Natural killer cell (primary cell): ENCODE measurements around the gene ARID2. TPM values are rescaled to one million over a fixed set of nuclear protein-coding genes. Genes with fewer than 3 reads are reported as not detected.

Source experiments
- ATAC-seq, 3 donors: fragments of 150-1000 bp in 2 of 3; fragments of 200-7000 bp in 1 of 3; cut with Tn5 transposase; 1 replicate in 1 of 3; 2 replicates in 2 of 3; pipeline ENCODE4 v1.10.0; 2021; ENCODE audit warnings: mild to moderate bottlenecking in 2 of 3, moderate library complexity in 2 of 3
- DNase-seq, 2 donors: peaks; one replicate each; pipeline versions ENCODE4 v3.0.0 to v3.0.0-alpha.2; 2013 to 2021; ENCODE audit warnings: mixed read lengths in 1 of 2
- H3K27ac ChIP-seq: one replicate; pipeline ENCODE4 v1.5.1; 2013; ENCODE audit warnings: mild to moderate bottlenecking, low read length
- H3K27me3 ChIP-seq: one replicate; pipeline ENCODE4 v1.6.1; 2013; ENCODE audit warnings: low read length; ENCODE audit not compliant: control insufficient read depth, insufficient read depth
- H3K36me3 ChIP-seq: one replicate; pipeline ENCODE4 v1.6.1; 2013; ENCODE audit warnings: low read length; ENCODE audit not compliant: control insufficient read depth, insufficient read depth
- H3K4me1 ChIP-seq: one replicate; pipeline ENCODE4 v1.6.1; 2013; ENCODE audit warnings: low read length; ENCODE audit not compliant: control insufficient read depth, insufficient read depth
- H3K4me3 ChIP-seq: one replicate; pipeline ENCODE4 v1.5.1; 2013; ENCODE audit warnings: low read length
- H3K9me3 ChIP-seq: one replicate; pipeline ENCODE4 v1.6.1; 2013; ENCODE audit warnings: low read length; ENCODE audit not compliant: control insufficient read depth, insufficient read depth
- H3K27ac Mint-ChIP-seq, 2 donors: one replicate each; pipeline ENCODE4 v1.8.0; 2022; ENCODE audit warnings: mild to moderate bottlenecking in 2 of 2, mixed read lengths in 2 of 2, moderate library complexity in 1 of 2
- H3K27me3 Mint-ChIP-seq, 2 donors: one replicate each; pipeline ENCODE4 v1.8.0; 2022; ENCODE audit warnings: low read depth in 2 of 2, mixed read lengths in 2 of 2
- H3K36me3 Mint-ChIP-seq: one replicate; pipeline ENCODE4 v1.8.0; 2022; ENCODE audit warnings: mixed read lengths
- H3K4me1 Mint-ChIP-seq, 2 donors: one replicate each; pipeline ENCODE4 v1.8.0; 2022; ENCODE audit warnings: mixed read lengths in 2 of 2
- H3K4me3 Mint-ChIP-seq: one replicate; pipeline ENCODE4 v1.8.0; 2022; ENCODE audit warnings: mild to moderate bottlenecking, moderate library complexity, mixed read lengths
- H3K9me3 Mint-ChIP-seq, 2 donors: one replicate each; pipeline ENCODE4 v1.8.0; 2022; ENCODE audit warnings: mixed read lengths in 2 of 2
- WGBS: methylation state at CpG from one replicate; pipeline ENCODE4 v1.1.7; 2013; ENCODE audit warnings: missing lambda C conversion rate; ENCODE audit not compliant: insufficient coverage; 5-methylcytosine and 5-hydroxymethylcytosine counted together
- intact Hi-C: fragments of 100-400 bp; cut with micrococcal nuclease; formaldehyde crosslinking; loops from one replicate; pipeline ENCODE4 v1.14.2; 2022
- total RNA-seq, 4 donors: library from RNA; stranded (reverse); fragments of 120-200 nt in 1 of 4; gene quantifications; one replicate each; pipeline versions ENCODE4 v1.2.3 to v1.2.4, GENCODE V29; 2013 to 2022
- TF ChIP-seq, protein P1 (sequence below): fragments of 200-600 bp; IDR thresholded peaks from one replicate; pipeline ENCODE4 v1.8.0; 2022; ENCODE audit warnings: antibody characterized with exemption

ARID2 gene
- total RNA-seq, 3 donors from 2014 or later (not counting 1 experiment from before 2014, with no cell fraction given): 75.2 to 95.7 (median 79.8) TPM

DNA sequence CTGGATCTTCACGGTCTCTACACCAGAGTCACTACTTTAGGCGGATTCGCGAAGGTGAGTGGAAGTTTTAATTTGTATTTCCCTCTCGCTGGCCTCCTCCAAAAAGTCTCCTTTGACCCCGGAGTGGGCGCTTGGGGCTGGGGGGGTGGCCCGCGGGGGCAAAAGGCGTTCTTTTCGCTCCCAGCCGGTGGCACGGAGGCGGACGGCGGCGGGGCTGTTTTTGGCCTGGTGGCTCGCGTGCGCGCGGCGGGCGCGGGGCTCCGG lies 510 bp downstream of the ARID2 start:
- Histone ChIP-seq H3K27me3 (no peaks in the 10 kb centered on the region), H3K36me3 (peaks cover 1% of the 10 kb centered on the region), H3K4me3 (peak overlapping the region; percentile 79), H3K4me1 (peaks cover 10% of the 10 kb centered on the region), H3K9me3 (no peaks in the 10 kb centered on the region), H3K27ac (peak overlapping the region; percentile 96)
- Mint-ChIP-seq H3K4me1 (peaks cover 53 to 66% of the 10 kb centered on the region in 2 donors), H3K27me3 (no peaks in the 10 kb centered on the region), H3K4me3 (peak overlapping the region; percentile 100), H3K36me3 (peaks cover 6% of the 10 kb centered on the region), H3K27ac (peak overlapping the region; percentile 100), H3K9me3 (no peaks in the 10 kb centered on the region)
- intact Hi-C loops: no loop called here
- DNase-seq (peak in 1 of 2 donors; percentile 59), ATAC-seq (no peak)
- TF ChIP-seq, protein P1, sequence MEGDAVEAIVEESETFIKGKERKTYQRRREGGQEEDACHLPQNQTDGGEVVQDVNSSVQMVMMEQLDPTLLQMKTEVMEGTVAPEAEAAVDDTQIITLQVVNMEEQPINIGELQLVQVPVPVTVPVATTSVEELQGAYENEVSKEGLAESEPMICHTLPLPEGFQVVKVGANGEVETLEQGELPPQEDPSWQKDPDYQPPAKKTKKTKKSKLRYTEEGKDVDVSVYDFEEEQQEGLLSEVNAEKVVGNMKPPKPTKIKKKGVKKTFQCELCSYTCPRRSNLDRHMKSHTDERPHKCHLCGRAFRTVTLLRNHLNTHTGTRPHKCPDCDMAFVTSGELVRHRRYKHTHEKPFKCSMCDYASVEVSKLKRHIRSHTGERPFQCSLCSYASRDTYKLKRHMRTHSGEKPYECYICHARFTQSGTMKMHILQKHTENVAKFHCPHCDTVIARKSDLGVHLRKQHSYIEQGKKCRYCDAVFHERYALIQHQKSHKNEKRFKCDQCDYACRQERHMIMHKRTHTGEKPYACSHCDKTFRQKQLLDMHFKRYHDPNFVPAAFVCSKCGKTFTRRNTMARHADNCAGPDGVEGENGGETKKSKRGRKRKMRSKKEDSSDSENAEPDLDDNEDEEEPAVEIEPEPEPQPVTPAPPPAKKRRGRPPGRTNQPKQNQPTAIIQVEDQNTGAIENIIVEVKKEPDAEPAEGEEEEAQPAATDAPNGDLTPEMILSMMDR: no peak
- 0% methylated on average over 26 of the region's 26 CpGs for WGBS

GRCh38 chr12:45730348-45731189 lies 1.1 kb downstream of the ARID2 start:
- peak overlapping the region; percentile 100 for H3K27ac Mint-ChIP-seq

GRCh38 chr12:45731190-45731775 lies 1.8 kb downstream of the ARID2 start:
- intact Hi-C loops: no loop called here

More at GRCh38 chr12:45730348-45731189, 1.1 kb downstream of the ARID2 start:
- H3K36me3 Mint-ChIP-seq: peaks cover 6% of the 10 kb centered on the region
- peaks cover 7% of the 10 kb centered on the region for H3K4me1 ChIP-seq
- no peaks in the 10 kb centered on the region for H3K9me3 ChIP-seq
- peak; percentile 61 to 79 for DNase-seq
- H3K27me3 ChIP-seq: no peaks in the 10 kb centered on the region
- peak overlapping the region; percentile 79 for H3K4me3 ChIP-seq
- H3K4me3 Mint-ChIP-seq: peak overlapping the region; percentile 92
- intact Hi-C loops: no loop called here
- no peaks in the 10 kb centered on the region for H3K27me3 Mint-ChIP-seq
- under 1% methylated on average over 61 of the region's 67 CpGs for WGBS
- peaks cover 3% of the 10 kb centered on the region for H3K36me3 ChIP-seq
- TF ChIP-seq, protein P1: no peak
- H3K27ac ChIP-seq: peak overlapping the region; percentile 96
- peaks cover 49 to 66% of the 10 kb centered on the region in 2 donors for H3K4me1 Mint-ChIP-seq
- no peak for ATAC-seq
- H3K9me3 Mint-ChIP-seq: no peaks in the 10 kb centered on the region

More at GRCh38 chr12:45731190-45731775, 1.8 kb downstream of the ARID2 start:
- Mint-ChIP-seq H3K9me3 (no peaks in the 10 kb centered on the region), H3K36me3 (peaks cover 6% of the 10 kb centered on the region), H3K4me3 (peak overlapping the region; percentile 92), H3K4me1 (peaks cover 50 to 62% of the 10 kb centered on the region in 2 donors), H3K27me3 (no peaks in the 10 kb centered on the region), H3K27ac (peak overlapping the region; percentile 100)
- H3K36me3 ChIP-seq: peaks cover 3% of the 10 kb centered on the region
- ATAC-seq: no peak
- WGBS: 29% methylated on average over 3 of the region's 4 CpGs
- DNase-seq: peak in 1 of 2 donors; percentile 27
- peak overlapping the region; percentile 93 for H3K27ac ChIP-seq
- H3K4me3 ChIP-seq: peak overlapping the region; percentile 73
- peaks cover 7% of the 10 kb centered on the region for H3K4me1 ChIP-seq
- no peaks in the 10 kb centered on the region for H3K27me3 ChIP-seq
- TF ChIP-seq, protein P1: no peak
- H3K9me3 ChIP-seq: no peaks in the 10 kb centered on the region
